HG03066 (cell line): ENCODE data around the gene CSRP3.
"Not testable (repeated sequence)": the region's sequence is repeated elsewhere in the genome, so short reads cannot be mapped to it uniquely, and the experiment has no call there.

Experiments
- ATAC-seq: cut with Tn5 transposase; IDR thresholded peaks from one replicate; pipeline ENCODE4 v1.9.1; 2021; ENCODE audit warnings: low read depth; ENCODE audit not compliant: unreplicated experiment

Gene CSRP3

GRCh38 chr11:19136884-19137283 is 64.9 kb downstream of the CSRP3 start:
- not testable (repeated sequence) for ATAC-seq

DNA sequence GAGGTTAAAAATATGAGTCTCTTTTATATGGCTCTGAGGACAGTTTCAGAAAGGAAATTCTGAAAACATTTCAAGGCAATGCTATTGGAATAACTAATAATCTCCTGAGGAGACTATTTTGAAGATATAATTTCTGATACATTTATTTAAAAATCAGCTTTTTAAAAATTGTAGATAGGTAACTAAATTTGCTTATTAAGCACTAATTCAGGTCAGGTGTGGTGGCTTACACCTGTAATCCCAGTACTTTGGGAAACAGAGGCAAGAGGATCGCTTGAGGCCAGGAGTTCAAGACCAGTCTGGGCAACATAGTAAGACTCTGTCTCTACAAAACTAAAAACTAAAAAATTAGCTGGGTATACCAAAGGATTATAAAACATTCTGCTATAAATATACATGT is 67.8 kb downstream of the CSRP3 start:
- ATAC-seq: no peak
